Activated naive CD4-positive, alpha-beta T cell treated with anti-CD3 and anti-CD28 coated beads, Interleukin-2, amount 50 U/mL, for 16 hours (primary cell): ENCODE data around the gene SF3A2.

Source experiments
- DNase-seq: peaks from one replicate; pipeline ENCODE4 v3.0.0-alpha.2; 2020

The SF3A2 gene

GRCh38 chr19:2227415-2228156, 9.0 kb upstream of the SF3A2 start:
- no peak for DNase-seq

GRCh38 chr19:2228157-2229030, 8.2 kb upstream of the SF3A2 start:
- DNase-seq, result no peak

- DNase-seq, result no peak
Observed at GRCh38 chr19:2229103-2230032, 7.3 kb upstream of the SF3A2 start.

- DNase-seq, result no peak
Observed at GRCh38 chr19:2230033-2230531, 6.5 kb upstream of the SF3A2 start.

GRCh38 chr19:2230807-2231533, 5.7 kb upstream of the SF3A2 start:
- DNase-seq, result no peak

- DNase-seq, result no peak
Observed at GRCh38 chr19:2231621-2232221, 4.9 kb upstream of the SF3A2 start.

GRCh38 chr19:2232286-2233151, 4.1 kb upstream of the SF3A2 start:
- DNase-seq, result no peak

GRCh38 chr19:2233601-2234280, 2.9 kb upstream of the SF3A2 start:
- no peak for DNase-seq

- no peak for DNase-seq
Observed at GRCh38 chr19:2234996-2235380, 1.6 kb upstream of the SF3A2 start.

- DNase-seq, result no peak
Observed at GRCh38 chr19:2235381-2236063, 1.1 kb upstream of the SF3A2 start.

GRCh38 chr19:2236064-2236313, 635 bp upstream of the SF3A2 start:
- DNase-seq, result no peak

- no peak for DNase-seq
Observed at GRCh38 chr19:2237051-2237868, 636 bp downstream of the SF3A2 start.

- no peak for DNase-seq
Observed at GRCh38 chr19:2237869-2238153, 1.2 kb downstream of the SF3A2 start.

GRCh38 chr19:2239173-2239572, 2.5 kb downstream of the SF3A2 start:
- no peak for DNase-seq

- no peak for DNase-seq
Observed at GRCh38 chr19:2239771-2240770, 3.4 kb downstream of the SF3A2 start.

- no peak for DNase-seq
Observed at GRCh38 chr19:2240881-2241760, 4.5 kb downstream of the SF3A2 start.

- DNase-seq, result no peak
Observed at GRCh38 chr19:2242092-2242537, 5.5 kb downstream of the SF3A2 start.
